GM10266 (cell line): ENCODE measurements around the gene SYTL3.
"Not testable (repeated sequence)": the region's sequence is repeated elsewhere in the genome, so short reads cannot be mapped to it uniquely, and the experiment has no call there.

Experiments
- DNase-seq: peaks from one replicate; pipeline ENCODE4 v3.0.0; 2012; ENCODE audit errors: extremely low spot score
- CTCF ChIP-seq: IDR thresholded peaks from 2 replicates; pipeline ENCODE4 v1.5.1; 2012; ENCODE audit warnings: mild to moderate bottlenecking, low read depth; ENCODE audit not compliant: control insufficient read depth, insufficient read depth; ENCODE audit errors: missing control alignments

SYTL3 gene

GRCh38 chr6:158686311-158686710 is 36.5 kb downstream of the SYTL3 start:
- no peak for DNase-seq
- TF ChIP-seq CTCF: no peak

- DNase-seq: no peak
These were observed 37.0 kb downstream of the SYTL3 start for GRCh38 chr6:158686791-158687381.

GRCh38 chr6:158687506-158687905 is 37.7 kb downstream of the SYTL3 start:
- DNase-seq: no peak
- no peak for TF ChIP-seq CTCF

More at GRCh38 chr6:158686791-158687381, 37.0 kb downstream of the SYTL3 start:
- no peak for TF ChIP-seq CTCF

- no peak for DNase-seq
- no peak for TF ChIP-seq CTCF
These were observed 39.0 kb downstream of the SYTL3 start for GRCh38 chr6:158688860-158689259.

- no peak for DNase-seq
- no peak for TF ChIP-seq CTCF
These were observed 45.1 kb downstream of the SYTL3 start for GRCh38 chr6:158694913-158695312.

- no peak for TF ChIP-seq CTCF
- no peak for DNase-seq
These were observed 48.0 kb downstream of the SYTL3 start for GRCh38 chr6:158697811-158698210.

- no peak for DNase-seq
- TF ChIP-seq CTCF: no peak
These were observed 49.1 kb downstream of the SYTL3 start for GRCh38 chr6:158698931-158699330.

- DNase-seq: not testable (repeated sequence)
These were observed 51.4 kb downstream of the SYTL3 start for GRCh38 chr6:158701268-158701667.
